ENCODE measurements around the gene HSH2D.

Gene HSH2D

GRCh38 chr19:16153582-16154336, 10.3 kb downstream of the HSH2D start:
- H3K27ac ChIP-seq (replicated peaks; ENCODE audit: low read length) = no peak overlapping the region
- no peaks in the 10 kb centered on the region for H3K4me1 ChIP-seq (ENCODE audit: control insufficient read depth in 2 of 2, insufficient read depth in 1 of 2, low read depth in 1 of 2, low read length in 2 of 2)
- peaks cover 0 to 2% (median 0%) of the 10 kb centered on the region in 3 experiments for H3K27me3 ChIP-seq (ENCODE audit: control insufficient read depth in 3 of 3, insufficient read depth in 3 of 3, low read depth in 1 of 3, low read length in 3 of 3)
- no peak overlapping the region for H3K4ac ChIP-seq (ENCODE audit: low read length)
- no peak overlapping the region for H2BK12ac ChIP-seq (ENCODE audit: low read length)
- H3K18ac ChIP-seq (ENCODE audit: low read length) = no peak overlapping the region
- no peak overlapping the region for H4K91ac ChIP-seq (ENCODE audit: low read depth, low read length, poor library complexity)
- H2AK5ac ChIP-seq (ENCODE audit: low read depth, low read length) = no peak overlapping the region
- DNase-seq (ENCODE audit: low spot score) = no peak
- H4K8ac ChIP-seq (ENCODE audit: low read depth, low read length) = no peak overlapping the region
- H2BK120ac ChIP-seq (ENCODE audit: low read depth, low read length) = no peak overlapping the region
- H3K79me1 ChIP-seq (ENCODE audit: low read depth, low read length) = peaks cover 2% of the 10 kb centered on the region
- H3K4me3 ChIP-seq (ENCODE audit: low read length in 2 of 2) = no peak overlapping the region
- no peak overlapping the region for H2BK15ac ChIP-seq (ENCODE audit: low read length)
- peak overlapping the region; percentile 38 for H3K14ac ChIP-seq (ENCODE audit: low read length)
- no peak overlapping the region for H2BK5ac ChIP-seq (ENCODE audit: low read length)
- peak overlapping the region; percentile 70 for H3K9ac ChIP-seq (ENCODE audit: low read depth, low read length, poor library complexity)
- H3K4me2 ChIP-seq (ENCODE audit: insufficient read depth, low read length, poor library complexity, severe bottlenecking) = no peak overlapping the region
- no CpG with 5 or more reads among the region's 11 CpGs for WGBS, 2 donors (ENCODE audit: extremely low coverage in 2 of 2, insufficient read length in 2 of 2, insufficient replicate concordance in 1 of 2)
- no peaks in the 10 kb centered on the region for H3K36me3 ChIP-seq (replicated peaks in 1 of 2; ENCODE audit: control insufficient read depth in 2 of 2, insufficient read depth in 2 of 2, low read length in 2 of 2)
- no peak overlapping the region for H2AFZ ChIP-seq (ENCODE audit: low read length)
- H3K23ac ChIP-seq (ENCODE audit: low read depth, low read length, poor library complexity) = no peak overlapping the region
- H3K9me3 ChIP-seq (replicated peaks in 1 of 2; ENCODE audit: control insufficient read depth in 2 of 2, insufficient read depth in 1 of 2, low read depth in 1 of 2, low read length in 2 of 2) = no peaks in the 10 kb centered on the region

GRCh38 chr19:16154557-16154956, 11.1 kb downstream of the HSH2D start:
- Histone ChIP-seq H3K4ac (ENCODE audit: low read length) (no peak overlapping the region), H4K91ac (ENCODE audit: low read depth, low read length, poor library complexity) (no peak overlapping the region), H3K4me2 (ENCODE audit: insufficient read depth, low read length, poor library complexity, severe bottlenecking) (no peak overlapping the region)

DNA sequence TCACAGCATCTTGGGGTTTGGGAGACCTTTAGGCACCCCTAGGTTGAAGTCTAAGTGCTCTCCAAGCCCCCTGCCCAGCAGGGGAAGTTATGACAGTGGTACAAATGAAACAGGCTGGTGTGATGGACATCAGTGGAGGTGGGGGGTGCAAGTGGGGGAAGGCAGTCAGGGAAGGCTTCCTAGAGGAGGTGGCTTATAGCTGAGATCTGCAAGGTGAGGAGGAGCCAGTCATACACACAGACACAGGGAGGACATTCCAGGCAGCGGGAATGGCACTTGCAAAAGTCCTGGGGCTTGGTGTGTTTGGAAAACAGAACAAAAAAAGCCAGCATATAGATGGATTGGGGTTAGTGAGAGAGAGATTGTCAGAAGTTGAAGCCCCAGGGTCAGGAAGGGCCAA, 11.6 kb downstream of the HSH2D start:
- Histone ChIP-seq H3K79me1 (ENCODE audit: low read depth, low read length) (peaks cover 2% of the 10 kb centered on the region), H2AK5ac (ENCODE audit: low read depth, low read length) (no peak overlapping the region), H4K91ac (ENCODE audit: low read depth, low read length, poor library complexity) (no peak overlapping the region), H3K4me3 (ENCODE audit: low read length in 2 of 2) (no peak overlapping the region), H3K36me3 (replicated peaks in 1 of 2; ENCODE audit: control insufficient read depth in 2 of 2, insufficient read depth in 2 of 2, low read length in 2 of 2) (no peaks in the 10 kb centered on the region), H4K8ac (ENCODE audit: low read depth, low read length) (no peak overlapping the region), H3K9ac (ENCODE audit: low read depth, low read length, poor library complexity) (peak overlapping the region; percentile 32), H3K4me1 (ENCODE audit: control insufficient read depth in 2 of 2, insufficient read depth in 1 of 2, low read depth in 1 of 2, low read length in 2 of 2) (no peaks in the 10 kb centered on the region), H3K23ac (ENCODE audit: low read depth, low read length, poor library complexity) (no peak overlapping the region), H2BK15ac (ENCODE audit: low read length) (no peak overlapping the region), H3K14ac (ENCODE audit: low read length) (no peak overlapping the region), H3K27ac (replicated peaks; ENCODE audit: low read length) (no peak overlapping the region), H3K18ac (ENCODE audit: low read length) (no peak overlapping the region), H3K9me3 (replicated peaks in 1 of 2; ENCODE audit: control insufficient read depth in 2 of 2, insufficient read depth in 1 of 2, low read depth in 1 of 2, low read length in 2 of 2) (no peaks in the 10 kb centered on the region), H2BK120ac (ENCODE audit: low read depth, low read length) (no peak overlapping the region), H3K4ac (ENCODE audit: low read length) (no peak overlapping the region), H2BK12ac (ENCODE audit: low read length) (no peak overlapping the region), H3K4me2 (ENCODE audit: insufficient read depth, low read length, poor library complexity, severe bottlenecking) (no peak overlapping the region), H3K27me3 (ENCODE audit: control insufficient read depth in 3 of 3, insufficient read depth in 3 of 3, low read depth in 1 of 3, low read length in 3 of 3) (no peaks in the 10 kb centered on the region), H2AFZ (ENCODE audit: low read length) (no peak overlapping the region), H2BK5ac (ENCODE audit: low read length) (no peak overlapping the region)
- no peak for DNase-seq (ENCODE audit: low spot score)
- no CpG with 5 or more reads among the region's 1 CpG for WGBS, 2 donors (ENCODE audit: extremely low coverage in 2 of 2, insufficient read length in 2 of 2, insufficient replicate concordance in 1 of 2)

More at GRCh38 chr19:16154557-16154956, 11.1 kb downstream of the HSH2D start:
- Histone ChIP-seq H2BK15ac (ENCODE audit: low read length) (no peak overlapping the region), H3K18ac (ENCODE audit: low read length) (no peak overlapping the region), H2BK12ac (ENCODE audit: low read length) (no peak overlapping the region), H3K36me3 (replicated peaks in 1 of 2; ENCODE audit: control insufficient read depth in 2 of 2, insufficient read depth in 2 of 2, low read length in 2 of 2) (no peaks in the 10 kb centered on the region), H2BK5ac (ENCODE audit: low read length) (no peak overlapping the region), H3K23ac (ENCODE audit: low read depth, low read length, poor library complexity) (peak overlapping the region; percentile 32), H3K4me3 (ENCODE audit: low read length in 2 of 2) (no peak overlapping the region), H2AK5ac (ENCODE audit: low read depth, low read length) (no peak overlapping the region), H4K8ac (ENCODE audit: low read depth, low read length) (no peak overlapping the region), H2BK120ac (ENCODE audit: low read depth, low read length) (no peak overlapping the region), H3K79me1 (ENCODE audit: low read depth, low read length) (peaks cover 2% of the 10 kb centered on the region), H3K27me3 (ENCODE audit: control insufficient read depth in 3 of 3, insufficient read depth in 3 of 3, low read depth in 1 of 3, low read length in 3 of 3) (no peaks in the 10 kb centered on the region), H3K9ac (ENCODE audit: low read depth, low read length, poor library complexity) (no peak overlapping the region), H2AFZ (ENCODE audit: low read length) (no peak overlapping the region), H3K4me1 (ENCODE audit: control insufficient read depth in 2 of 2, insufficient read depth in 1 of 2, low read depth in 1 of 2, low read length in 2 of 2) (no peaks in the 10 kb centered on the region), H3K27ac (replicated peaks; ENCODE audit: low read length) (no peak overlapping the region), H3K9me3 (replicated peaks in 1 of 2; ENCODE audit: control insufficient read depth in 2 of 2, insufficient read depth in 1 of 2, low read depth in 1 of 2, low read length in 2 of 2) (no peaks in the 10 kb centered on the region), H3K14ac (ENCODE audit: low read length) (no peak overlapping the region)
- no peak for DNase-seq (ENCODE audit: low spot score)
- WGBS, 2 donors (ENCODE audit: extremely low coverage in 2 of 2, insufficient read length in 2 of 2, insufficient replicate concordance in 1 of 2) = no CpG with 5 or more reads among the region's 8 CpGs

GRCh38 chr19:16156904-16157303, 13.4 kb downstream of the HSH2D start:
- H2AK5ac ChIP-seq (ENCODE audit: low read depth, low read length) = no peak overlapping the region
- no peak overlapping the region for H2BK120ac ChIP-seq (ENCODE audit: low read depth, low read length)
- no peak overlapping the region for H3K27ac ChIP-seq (replicated peaks; ENCODE audit: low read length)
- no CpG with 5 or more reads among the region's 6 CpGs for WGBS, 2 donors (ENCODE audit: extremely low coverage in 2 of 2, insufficient read length in 2 of 2, insufficient replicate concordance in 1 of 2)
- no peaks in the 10 kb centered on the region for H3K27me3 ChIP-seq (ENCODE audit: control insufficient read depth in 3 of 3, insufficient read depth in 3 of 3, low read depth in 1 of 3, low read length in 3 of 3)
- no peak overlapping the region for H2BK12ac ChIP-seq (ENCODE audit: low read length)
- no peak overlapping the region for H3K14ac ChIP-seq (ENCODE audit: low read length)
- no peaks in the 10 kb centered on the region for H3K4me1 ChIP-seq (ENCODE audit: control insufficient read depth in 2 of 2, insufficient read depth in 1 of 2, low read depth in 1 of 2, low read length in 2 of 2)
- H3K9ac ChIP-seq (ENCODE audit: low read depth, low read length, poor library complexity) = no peak overlapping the region
- no peak for DNase-seq (ENCODE audit: low spot score)
- no peaks in the 10 kb centered on the region for H3K9me3 ChIP-seq (replicated peaks in 1 of 2; ENCODE audit: control insufficient read depth in 2 of 2, insufficient read depth in 1 of 2, low read depth in 1 of 2, low read length in 2 of 2)
- H3K4me2 ChIP-seq (ENCODE audit: insufficient read depth, low read length, poor library complexity, severe bottlenecking) = no peak overlapping the region
- no peak overlapping the region for H2AFZ ChIP-seq (ENCODE audit: low read length)
- H4K91ac ChIP-seq (ENCODE audit: low read depth, low read length, poor library complexity) = no peak overlapping the region
- no peak overlapping the region for H3K18ac ChIP-seq (ENCODE audit: low read length)
- peaks cover 2% of the 10 kb centered on the region for H3K79me1 ChIP-seq (ENCODE audit: low read depth, low read length)
- no peak overlapping the region for H4K8ac ChIP-seq (ENCODE audit: low read depth, low read length)
- H3K36me3 ChIP-seq (replicated peaks in 1 of 2; ENCODE audit: control insufficient read depth in 2 of 2, insufficient read depth in 2 of 2, low read length in 2 of 2) = no peaks in the 10 kb centered on the region
- no peak overlapping the region for H3K23ac ChIP-seq (ENCODE audit: low read depth, low read length, poor library complexity)
- H3K4me3 ChIP-seq (ENCODE audit: low read length in 2 of 2) = no peak overlapping the region
- no peak overlapping the region for H2BK15ac ChIP-seq (ENCODE audit: low read length)
- no peak overlapping the region for H3K4ac ChIP-seq (ENCODE audit: low read length)
- no peak overlapping the region for H2BK5ac ChIP-seq (ENCODE audit: low read length)

Data from neuronal stem cell (in vitro differentiated cells).